Measurements from ENCODE around the gene NFE2L2.

- TF ChIP-seq CTCF (IDR thresholded peaks at IDR 0.05; ENCODE audit: low read length) (no peak), EZH2 (IDR thresholded peaks at IDR 0.05; ENCODE audit: borderline replicate concordance, low read length) (no peak)
These were observed 43.0 kb downstream of the NFE2L2 start for GRCh38 chr2:177221534-177221933.

Measured in OCI-LY1 (cell line).